Panc1 (cell line): ENCODE results near the gene PER3. TPM values are rescaled to one million over a fixed set of nuclear protein-coding genes. Genes with fewer than 3 reads are reported as not detected.

Experiments used
- ATAC-seq: fragments of 200-7000 bp; cut with Tn5 transposase; 2 replicates; pipeline ENCODE4 v1.9.1; 2020; ENCODE audit warnings: mild to moderate bottlenecking, moderate library complexity
- BruUV-seq: library from RNA; stranded (reverse); fragments of 400-500 nt; replicated peaks from 2 replicates; lab custom pipeline; 2021; lab: Mats Ljungman, UMichigan
- CTCF ChIA-PET: fragments of 300-600 bp; sonication (Branson Sonifier 250); formaldehyde crosslinking; loops from one replicate; lab custom pipeline; 2022; ENCODE audit warnings: antibody characterized with exemption; lab: Charles Lee
- POLR2A ChIA-PET: fragments of 300-600 bp; sonication (Branson Sonifier 250); formaldehyde crosslinking; loops from one replicate; lab custom pipeline; 2022; ENCODE audit warnings: antibody characterized with exemption; lab: Charles Lee
- DNase-seq: peaks from one replicate; pipeline ENCODE4 v3.0.0-alpha.2; 2010; ENCODE audit warnings: low read depth, low spot score
- H3K27ac ChIP-seq: 2 replicates; pipeline ENCODE4 v1.5.1; 2011; ENCODE audit warnings: mild to moderate bottlenecking, low read length, inconsistent platforms
- H3K27me3 ChIP-seq: fragments of 200-500 bp; sonication (Bioruptor generic); 2 replicates; pipeline ENCODE4 v1.6.0; 2014; ENCODE audit warnings: low read length, inconsistent platforms; ENCODE audit not compliant: control insufficient read depth, insufficient read depth
- H3K36me3 ChIP-seq: fragments of 200-500 bp; sonication (Bioruptor generic); 2 replicates; pipeline ENCODE4 v1.5.1; 2014; ENCODE audit warnings: inconsistent platforms, mild to moderate bottlenecking, low read length, moderate library complexity; ENCODE audit not compliant: control insufficient read depth, insufficient read depth
- H3K4me1 ChIP-seq: 2 replicates; pipeline ENCODE4 v1.5.1; 2011; ENCODE audit warnings: inconsistent platforms, mild to moderate bottlenecking, low read length, moderate library complexity; ENCODE audit not compliant: control insufficient read depth, insufficient read depth
- H3K4me3 ChIP-seq, 2 experiments: 2 replicates each; pipeline ENCODE4 v1.5.1; 2011 to 2012; ENCODE audit warnings: low read depth in 2 of 2, low read length in 2 of 2, mild to moderate bottlenecking in 2 of 2, inconsistent platforms in 1 of 2, moderate library complexity in 1 of 2
- H3K9me3 ChIP-seq: fragments of 200-500 bp; sonication (Bioruptor generic); 2 replicates; pipeline ENCODE4 v1.5.1; 2014; ENCODE audit warnings: low read depth, mild to moderate bottlenecking, inconsistent platforms, low read length, moderate library complexity; ENCODE audit not compliant: control insufficient read depth, insufficient read depth
- CTCF ChIP-seq: fragments of 450-650 bp; IDR thresholded peaks from 2 replicates; pipeline ENCODE4 v1.5.1; 2017; ENCODE audit warnings: mild to moderate bottlenecking
- POLR2AphosphoS5 ChIP-seq: IDR thresholded peaks from 2 replicates; pipeline ENCODE4 v1.6.1; 2012; ENCODE audit warnings: mild to moderate bottlenecking, low read depth, low read length, moderate library complexity
- REST ChIP-seq, 2 experiments: IDR thresholded peaks; 2 replicates each; pipeline ENCODE4 v1.6.1; 2011 to 2012; ENCODE audit warnings: low read depth in 2 of 2, control low read depth in 1 of 2, low read length in 1 of 2, mild to moderate bottlenecking in 1 of 2, moderate library complexity in 1 of 2; ENCODE audit not compliant: insufficient read depth in 1 of 2
- SIN3A ChIP-seq: IDR thresholded peaks from 2 replicates; pipeline ENCODE4 v1.6.1; 2012; ENCODE audit warnings: low read depth, mild to moderate bottlenecking, low read length, moderate library complexity, borderline replicate concordance; ENCODE audit not compliant: insufficient read depth
- TCF7L2 ChIP-seq: IDR thresholded peaks from 2 replicates; pipeline ENCODE4 v1.6.1; 2011; ENCODE audit warnings: mild to moderate bottlenecking, low read depth, low read length, inconsistent platforms
- in situ Hi-C: cut with HindIII; loops from 2 replicates; pipeline ENCODE4 v1.10.0; 2016; ENCODE audit warnings: low sequenced_read_pairs, low pct_unique_long_range_greater_than_20kb
- intact Hi-C: fragments of 100-400 bp; cut with micrococcal nuclease; formaldehyde crosslinking; loops from one replicate; pipeline ENCODE4 v1.10.0; 2022; ENCODE audit not compliant: unreplicated experiment
- total RNA-seq: library from RNA; stranded (reverse); gene quantifications from one replicate; pipeline ENCODE4 v1.2.1, GENCODE V29; 2021; ENCODE audit not compliant: unreplicated experiment

Gene PER3
- total RNA-seq, 1 experiment from 2014 or later = 17.0 TPM

GRCh38 chr1:7821282-7821681 lies 37.2 kb downstream of the PER3 start:
- intact Hi-C loops (no loop called here), in situ Hi-C loops (no loop called here)
- Histone ChIP-seq H3K36me3 (peaks cover 5% of the 10 kb centered on the region; the same call in 1 of the 2 replicates), H3K9me3 (no peaks in the 10 kb centered on the region), H3K4me1 (no peaks in the 10 kb centered on the region), H3K4me3 (no peak overlapping the region), H3K27me3 (no peaks in the 10 kb centered on the region), H3K27ac (no peak overlapping the region)
- TF ChIP-seq TCF7L2 (no peak), CTCF (no peak), REST (IDR thresholded peaks at IDR 0.05; ENCODE audit: insufficient read depth in 1 of 2, low read depth in 2 of 2, low read length in 1 of 2) (no peak), POLR2AphosphoS5 (no peak), SIN3A (no peak)
- ChIA-PET POLR2A (interaction anchor here (0.6 kb wide), 1 partner anchor 87 kb away, joined by 5 read pairs; no protein-coding TSS in a partner anchor), CTCF (no interaction called here)
- no TSS peak for BruUV-seq
- DNase-seq (no peak), ATAC-seq (no peak)

GRCh38 chr1:7824701-7825100 lies 40.6 kb downstream of the PER3 start:
- POLR2A ChIA-PET = no interaction called here
- no peak for DNase-seq
- no peaks in the 10 kb centered on the region for H3K9me3 ChIP-seq
- CTCF ChIA-PET = interaction anchor here (0.6 kb wide), 1 partner anchor 903 kb away, joined by 3 read pairs; no protein-coding TSS in a partner anchor
- no TSS peak for BruUV-seq
- H3K36me3 ChIP-seq = peaks cover 5% of the 10 kb centered on the region; the same call in 1 of the 2 replicates
- H3K4me3 ChIP-seq = no peak overlapping the region
- TF ChIP-seq REST (IDR thresholded peaks at IDR 0.05; ENCODE audit: insufficient read depth in 1 of 2, low read depth in 2 of 2, low read length in 1 of 2) (no peak), CTCF (no peak), POLR2AphosphoS5 (no peak), TCF7L2 (no peak), SIN3A (no peak)
- no peak overlapping the region for H3K27ac ChIP-seq
- no peak for ATAC-seq
- in situ Hi-C loops (no loop called here), intact Hi-C loops (no loop called here)
- H3K4me1 ChIP-seq = no peaks in the 10 kb centered on the region
- H3K27me3 ChIP-seq = no peaks in the 10 kb centered on the region
